ENCODE results near the gene CHCHD10.

The CHCHD10 gene

GRCh38 chr22:23812378-23812777 is 44.6 kb upstream of the CHCHD10 start:
- Histone ChIP-seq H3K9me3 (ENCODE audit: control insufficient read depth, low read length) (no peaks in the 10 kb centered on the region), H2AFZ (no peak overlapping the region), H3K9ac (no peak overlapping the region), H3K4me2 (ENCODE audit: low read length) (no peak overlapping the region), H3K4me1 (no peaks in the 10 kb centered on the region), H3K36me3 (ENCODE audit: control insufficient read depth, insufficient read depth, low read length) (no peaks in the 10 kb centered on the region), H3K79me2 (no peaks in the 10 kb centered on the region), H3K4me3 (ENCODE audit: low read depth, low read length) (no peak overlapping the region), H3K27ac (no peak overlapping the region), H3K27me3 (ENCODE audit: control insufficient read depth, insufficient read depth, low read length) (no peaks in the 10 kb centered on the region)
- TF ChIP-seq, protein P1, sequence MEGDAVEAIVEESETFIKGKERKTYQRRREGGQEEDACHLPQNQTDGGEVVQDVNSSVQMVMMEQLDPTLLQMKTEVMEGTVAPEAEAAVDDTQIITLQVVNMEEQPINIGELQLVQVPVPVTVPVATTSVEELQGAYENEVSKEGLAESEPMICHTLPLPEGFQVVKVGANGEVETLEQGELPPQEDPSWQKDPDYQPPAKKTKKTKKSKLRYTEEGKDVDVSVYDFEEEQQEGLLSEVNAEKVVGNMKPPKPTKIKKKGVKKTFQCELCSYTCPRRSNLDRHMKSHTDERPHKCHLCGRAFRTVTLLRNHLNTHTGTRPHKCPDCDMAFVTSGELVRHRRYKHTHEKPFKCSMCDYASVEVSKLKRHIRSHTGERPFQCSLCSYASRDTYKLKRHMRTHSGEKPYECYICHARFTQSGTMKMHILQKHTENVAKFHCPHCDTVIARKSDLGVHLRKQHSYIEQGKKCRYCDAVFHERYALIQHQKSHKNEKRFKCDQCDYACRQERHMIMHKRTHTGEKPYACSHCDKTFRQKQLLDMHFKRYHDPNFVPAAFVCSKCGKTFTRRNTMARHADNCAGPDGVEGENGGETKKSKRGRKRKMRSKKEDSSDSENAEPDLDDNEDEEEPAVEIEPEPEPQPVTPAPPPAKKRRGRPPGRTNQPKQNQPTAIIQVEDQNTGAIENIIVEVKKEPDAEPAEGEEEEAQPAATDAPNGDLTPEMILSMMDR (IDR thresholded peaks at IDR 0.05): no peak

- Histone ChIP-seq H2AFZ (no peak overlapping the region), H3K9me3 (ENCODE audit: control insufficient read depth, low read length) (no peaks in the 10 kb centered on the region), H3K4me3 (ENCODE audit: low read depth, low read length) (no peak overlapping the region), H3K27ac (no peak overlapping the region), H3K27me3 (ENCODE audit: control insufficient read depth, insufficient read depth, low read length) (no peaks in the 10 kb centered on the region), H3K4me1 (no peaks in the 10 kb centered on the region), H3K9ac (no peak overlapping the region), H3K79me2 (no peaks in the 10 kb centered on the region), H3K4me2 (ENCODE audit: low read length) (no peak overlapping the region), H3K36me3 (ENCODE audit: control insufficient read depth, insufficient read depth, low read length) (no peaks in the 10 kb centered on the region)
- TF ChIP-seq, protein P1 (IDR thresholded peaks at IDR 0.05): no peak
These were observed 39.1 kb upstream of the CHCHD10 start for GRCh38 chr22:23806837-23807236.

- Histone ChIP-seq H3K9ac (no peak overlapping the region), H3K27me3 (ENCODE audit: control insufficient read depth, insufficient read depth, low read length) (no peaks in the 10 kb centered on the region), H3K4me3 (ENCODE audit: low read depth, low read length) (no peak overlapping the region), H2AFZ (no peak overlapping the region), H3K9me3 (ENCODE audit: control insufficient read depth, low read length) (no peaks in the 10 kb centered on the region), H3K4me1 (no peaks in the 10 kb centered on the region), H3K36me3 (ENCODE audit: control insufficient read depth, insufficient read depth, low read length) (no peaks in the 10 kb centered on the region), H3K4me2 (ENCODE audit: low read length) (no peak overlapping the region), H3K27ac (no peak overlapping the region), H3K79me2 (no peaks in the 10 kb centered on the region)
- TF ChIP-seq, protein P1 (IDR thresholded peaks at IDR 0.05): no peak
These were observed 37.1 kb upstream of the CHCHD10 start for GRCh38 chr22:23804781-23805291.

- Histone ChIP-seq H3K36me3 (ENCODE audit: control insufficient read depth, insufficient read depth, low read length) (no peaks in the 10 kb centered on the region), H3K4me3 (ENCODE audit: low read depth, low read length) (no peak overlapping the region), H3K79me2 (no peaks in the 10 kb centered on the region), H2AFZ (no peak overlapping the region), H3K9ac (no peak overlapping the region), H3K27me3 (ENCODE audit: control insufficient read depth, insufficient read depth, low read length) (no peaks in the 10 kb centered on the region), H3K9me3 (ENCODE audit: control insufficient read depth, low read length) (no peaks in the 10 kb centered on the region), H3K4me2 (ENCODE audit: low read length) (no peak overlapping the region), H3K27ac (no peak overlapping the region), H3K4me1 (no peaks in the 10 kb centered on the region)
- TF ChIP-seq, protein P1 (IDR thresholded peaks at IDR 0.05): no peak
These were observed 35.4 kb upstream of the CHCHD10 start for GRCh38 chr22:23803001-23803819.

All from parathyroid adenoma (tissue), 2 donors.